ENCODE data around the gene WDTC1.

Gene WDTC1

DNA sequence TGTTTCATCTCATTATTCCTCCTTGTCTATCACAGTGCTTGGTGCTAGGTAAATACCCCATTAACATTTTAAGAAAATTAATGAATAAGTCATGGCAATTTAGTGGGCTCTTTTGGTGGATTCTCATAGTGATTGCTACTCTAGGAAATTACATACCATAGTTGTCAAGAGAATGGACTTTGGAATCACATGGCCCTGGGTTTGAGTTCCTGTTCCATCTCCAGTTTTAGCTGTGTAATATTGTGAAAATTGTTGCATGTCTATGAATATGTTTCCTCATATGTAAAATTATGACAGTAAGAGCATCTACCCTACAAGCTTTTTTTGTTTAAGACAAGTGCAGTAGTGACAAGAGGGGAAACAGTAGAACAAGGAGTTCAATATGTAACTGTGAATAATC, 20.7 kb downstream of the WDTC1 start:
- DNase-seq (ENCODE audit: low read depth, low spot score) = no peak
- Histone ChIP-seq H3K36me3 (ENCODE audit: insufficient read depth, insufficient read length, low read length) (no peaks in the 10 kb centered on the region), H3K4me1 (ENCODE audit: insufficient read depth, insufficient read length) (no peaks in the 10 kb centered on the region), H3K4me3 (ENCODE audit: insufficient read length, low read depth) (no peak overlapping the region), H3K9ac (ENCODE audit: insufficient read length, low read depth) (no peak overlapping the region), H3K9me3 (ENCODE audit: insufficient read depth, low read length) (no peaks in the 10 kb centered on the region), H3K27me3 (ENCODE audit: insufficient read depth, insufficient read length) (no peaks in the 10 kb centered on the region)
- TF ChIP-seq YY1 (IDR thresholded peaks at IDR 0.05; ENCODE audit: insufficient read depth, insufficient read length) (no peak), ZNF274 (IDR thresholded peaks at IDR 0.05; ENCODE audit: low read depth, low read length) (no peak), SUZ12 (IDR thresholded peaks at IDR 0.05; ENCODE audit: extremely low read depth, insufficient read depth, insufficient read length) (no peak)

DNA sequence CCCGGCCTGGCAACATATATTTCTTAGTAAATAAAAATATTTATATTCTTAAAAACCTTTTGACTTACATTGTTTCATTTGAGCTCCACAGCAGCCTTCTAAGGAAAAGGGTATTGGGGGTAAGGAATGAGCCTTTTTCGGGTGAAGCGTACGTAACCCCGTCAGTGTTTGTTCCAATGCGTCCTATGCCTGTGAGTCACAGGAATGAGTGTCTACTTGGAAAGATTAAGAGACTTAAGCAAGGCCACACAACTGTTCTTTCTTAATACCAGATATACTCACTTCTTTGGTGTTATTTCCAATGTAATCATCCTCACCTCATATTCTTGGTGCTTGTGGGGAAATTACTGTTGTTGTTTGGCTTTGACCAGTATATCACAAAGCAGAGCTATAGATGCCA, 22.7 kb downstream of the WDTC1 start:
- Histone ChIP-seq H3K9me3 (ENCODE audit: insufficient read depth, low read length) (no peaks in the 10 kb centered on the region), H3K9ac (ENCODE audit: insufficient read length, low read depth) (no peak overlapping the region), H3K27me3 (ENCODE audit: insufficient read depth, insufficient read length) (no peaks in the 10 kb centered on the region), H3K36me3 (ENCODE audit: insufficient read depth, insufficient read length, low read length) (no peaks in the 10 kb centered on the region), H3K4me3 (ENCODE audit: insufficient read length, low read depth) (no peak overlapping the region), H3K4me1 (ENCODE audit: insufficient read depth, insufficient read length) (no peaks in the 10 kb centered on the region)
- no peak for TF ChIP-seq SUZ12 (IDR thresholded peaks at IDR 0.05; ENCODE audit: extremely low read depth, insufficient read depth, insufficient read length)
- no peak for TF ChIP-seq ZNF274 (IDR thresholded peaks at IDR 0.05; ENCODE audit: low read depth, low read length)
- TF ChIP-seq YY1 (IDR thresholded peaks at IDR 0.05; ENCODE audit: insufficient read depth, insufficient read length) = no peak
- DNase-seq (ENCODE audit: low read depth, low spot score) = no peak

DNA sequence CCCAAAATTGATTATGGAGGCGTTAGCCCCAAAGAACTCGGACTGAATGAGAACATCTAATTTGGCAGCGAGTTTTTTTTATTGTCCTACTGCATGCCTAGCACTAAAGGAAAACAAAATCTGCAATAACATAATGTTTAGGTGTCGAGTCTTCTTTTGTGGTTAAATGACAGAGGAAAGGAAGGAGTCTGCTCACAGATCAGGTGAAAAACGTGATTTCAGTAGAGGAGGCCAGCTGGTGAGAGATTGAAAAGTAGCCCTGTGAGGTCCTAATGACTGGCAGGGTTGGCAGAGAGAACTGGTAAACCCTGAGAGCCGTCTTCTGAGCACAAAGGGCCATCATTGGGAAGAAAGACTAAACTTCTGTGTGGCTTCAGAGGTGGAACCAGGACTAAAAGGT, 24.2 kb downstream of the WDTC1 start:
- TF ChIP-seq YY1 (IDR thresholded peaks at IDR 0.05; ENCODE audit: insufficient read depth, insufficient read length) = no peak
- no peak for TF ChIP-seq ZNF274 (IDR thresholded peaks at IDR 0.05; ENCODE audit: low read depth, low read length)
- TF ChIP-seq SUZ12 (IDR thresholded peaks at IDR 0.05; ENCODE audit: extremely low read depth, insufficient read depth, insufficient read length) = no peak
- Histone ChIP-seq H3K9me3 (ENCODE audit: insufficient read depth, low read length) (no peaks in the 10 kb centered on the region), H3K4me3 (ENCODE audit: insufficient read length, low read depth) (no peak overlapping the region), H3K36me3 (ENCODE audit: insufficient read depth, insufficient read length, low read length) (peaks cover 4% of the 10 kb centered on the region), H3K9ac (ENCODE audit: insufficient read length, low read depth) (no peak overlapping the region), H3K4me1 (ENCODE audit: insufficient read depth, insufficient read length) (no peaks in the 10 kb centered on the region), H3K27me3 (ENCODE audit: insufficient read depth, insufficient read length) (no peaks in the 10 kb centered on the region)
- no peak for DNase-seq (ENCODE audit: low read depth, low spot score)

DNA sequence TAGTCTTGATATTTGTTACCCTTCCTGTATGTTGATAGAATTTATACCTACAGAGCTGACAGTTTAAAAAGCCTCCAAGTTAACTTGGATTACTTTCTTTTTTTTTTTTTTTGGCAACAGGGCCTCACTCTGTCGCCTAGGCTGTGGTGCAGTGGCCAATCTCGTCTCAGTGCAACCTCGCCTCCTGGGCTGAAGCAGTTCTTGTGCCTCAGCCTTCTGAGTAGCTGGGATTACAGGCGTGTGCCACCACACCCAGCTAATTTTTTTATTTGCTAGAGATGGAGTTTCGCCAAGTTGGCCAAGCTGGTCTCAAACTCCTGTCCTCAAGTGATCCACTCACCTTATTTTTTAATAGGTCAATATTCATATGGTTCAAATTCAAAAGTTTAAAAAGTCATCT, 32.7 kb downstream of the WDTC1 start:
- DNase-seq (ENCODE audit: low read depth, low spot score) = no peak
- H3K27me3 ChIP-seq (ENCODE audit: insufficient read depth, insufficient read length) = no peaks in the 10 kb centered on the region
- no peak overlapping the region for H3K4me3 ChIP-seq (ENCODE audit: insufficient read length, low read depth)
- no peak overlapping the region for H3K9ac ChIP-seq (ENCODE audit: insufficient read length, low read depth)
- no peak for TF ChIP-seq SUZ12 (IDR thresholded peaks at IDR 0.05; ENCODE audit: extremely low read depth, insufficient read depth, insufficient read length)
- TF ChIP-seq ZNF274 (IDR thresholded peaks at IDR 0.05; ENCODE audit: low read depth, low read length) = no peak
- TF ChIP-seq YY1 (IDR thresholded peaks at IDR 0.05; ENCODE audit: insufficient read depth, insufficient read length) = no peak
- 0 out of 2 replicates have a peak, but pooled peaks cover 3% of the 10 kb centered on the region for H3K9me3 ChIP-seq (ENCODE audit: insufficient read depth, low read length)
- H3K4me1 ChIP-seq (ENCODE audit: insufficient read depth, insufficient read length) = no peaks in the 10 kb centered on the region
- H3K36me3 ChIP-seq (ENCODE audit: insufficient read depth, insufficient read length, low read length) = peaks cover 7% of the 10 kb centered on the region

- Histone ChIP-seq H3K4me1 (ENCODE audit: insufficient read depth, insufficient read length) (no peaks in the 10 kb centered on the region), H3K27me3 (ENCODE audit: insufficient read depth, insufficient read length) (no peaks in the 10 kb centered on the region), H3K9me3 (ENCODE audit: insufficient read depth, low read length) (0 out of 2 replicates have a peak, but pooled peaks cover 3% of the 10 kb centered on the region), H3K9ac (ENCODE audit: insufficient read length, low read depth) (no peak overlapping the region), H3K36me3 (ENCODE audit: insufficient read depth, insufficient read length, low read length) (no peaks in the 10 kb centered on the region), H3K4me3 (ENCODE audit: insufficient read length, low read depth) (no peak overlapping the region)
- no peak for DNase-seq (ENCODE audit: low read depth, low spot score)
- TF ChIP-seq YY1 (IDR thresholded peaks at IDR 0.05; ENCODE audit: insufficient read depth, insufficient read length) (no peak), ZNF274 (IDR thresholded peaks at IDR 0.05; ENCODE audit: low read depth, low read length) (no peak)
These were observed 34.8 kb downstream of the WDTC1 start for GRCh38 chr1:27269276-27269675.

DNA sequence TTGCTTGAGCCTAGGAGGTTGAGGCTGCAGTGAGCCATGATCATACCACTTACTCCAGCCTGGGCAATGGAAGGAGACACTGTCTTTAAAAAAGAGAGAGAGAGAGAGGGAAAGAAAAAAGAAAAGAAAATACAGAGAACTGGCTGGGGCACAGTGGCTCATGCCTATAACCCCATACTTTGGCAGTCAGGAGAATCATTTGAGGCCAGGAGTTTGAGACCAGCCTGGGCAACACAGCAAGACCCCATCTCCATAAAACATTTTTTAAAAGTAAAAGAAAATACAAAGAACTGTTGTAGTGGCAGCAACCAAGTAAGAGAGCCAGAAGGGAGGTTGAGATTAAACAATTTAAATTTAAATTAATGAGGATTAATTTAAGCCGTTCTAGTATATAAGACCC, 39.8 kb downstream of the WDTC1 start:
- H3K36me3 ChIP-seq (ENCODE audit: insufficient read depth, insufficient read length, low read length) = no peaks in the 10 kb centered on the region
- no peak for TF ChIP-seq SUZ12 (IDR thresholded peaks at IDR 0.05; ENCODE audit: extremely low read depth, insufficient read depth, insufficient read length)
- no peak for TF ChIP-seq YY1 (IDR thresholded peaks at IDR 0.05; ENCODE audit: insufficient read depth, insufficient read length)
- TF ChIP-seq ZNF274 (IDR thresholded peaks at IDR 0.05; ENCODE audit: low read depth, low read length) = no peak
- H3K4me1 ChIP-seq (ENCODE audit: insufficient read depth, insufficient read length) = no peaks in the 10 kb centered on the region
- H3K4me3 ChIP-seq (ENCODE audit: insufficient read length, low read depth) = no peak overlapping the region
- no peak overlapping the region for H3K9ac ChIP-seq (ENCODE audit: insufficient read length, low read depth)
- peaks cover 19% of the 10 kb centered on the region for H3K9me3 ChIP-seq (ENCODE audit: insufficient read depth, low read length)
- no peaks in the 10 kb centered on the region for H3K27me3 ChIP-seq (ENCODE audit: insufficient read depth, insufficient read length)
- no peak for DNase-seq (ENCODE audit: low read depth, low spot score)

GRCh38 chr1:27275696-27276095, 41.3 kb downstream of the WDTC1 start:
- Histone ChIP-seq H3K9ac (ENCODE audit: insufficient read length, low read depth) (no peak overlapping the region), H3K9me3 (ENCODE audit: insufficient read depth, low read length) (peaks cover 19% of the 10 kb centered on the region), H3K27me3 (ENCODE audit: insufficient read depth, insufficient read length) (no peaks in the 10 kb centered on the region), H3K36me3 (ENCODE audit: insufficient read depth, insufficient read length, low read length) (no peaks in the 10 kb centered on the region), H3K4me3 (ENCODE audit: insufficient read length, low read depth) (no peak overlapping the region), H3K4me1 (ENCODE audit: insufficient read depth, insufficient read length) (no peaks in the 10 kb centered on the region)
- no peak for DNase-seq (ENCODE audit: low read depth, low spot score)
- TF ChIP-seq YY1 (IDR thresholded peaks at IDR 0.05; ENCODE audit: insufficient read depth, insufficient read length) (no peak), ZNF274 (IDR thresholded peaks at IDR 0.05; ENCODE audit: low read depth, low read length) (no peak), SUZ12 (IDR thresholded peaks at IDR 0.05; ENCODE audit: extremely low read depth, insufficient read depth, insufficient read length) (no peak)

Measured in NT2/D1 (cell line).